Stimulated activated CD4-positive, alpha-beta T cell treated with anti-CD3 and anti-CD28 coated beads, Interleukin-4, amount 100 ng/mL, for 4 hours (primary cell): ENCODE measurements around the gene FAM156A.
"Not testable (repeated sequence)": the region's sequence is repeated elsewhere in the genome, so short reads cannot be mapped to it uniquely, and the experiment has no call there.

Experiments
- DNase-seq, 2 experiments: peaks; one replicate each; pipeline ENCODE4 v3.0.0-alpha.2; 2020

The FAM156A gene, protein sequence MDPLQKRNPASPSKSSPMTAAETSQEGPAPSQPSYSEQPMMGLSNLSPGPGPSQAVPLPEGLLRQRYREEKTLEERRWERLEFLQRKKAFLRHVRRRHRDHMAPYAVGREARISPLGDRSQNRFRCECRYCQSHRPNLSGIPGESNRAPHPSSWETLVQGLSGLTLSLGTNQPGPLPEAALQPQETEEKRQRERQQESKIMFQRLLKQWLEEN

DNA sequence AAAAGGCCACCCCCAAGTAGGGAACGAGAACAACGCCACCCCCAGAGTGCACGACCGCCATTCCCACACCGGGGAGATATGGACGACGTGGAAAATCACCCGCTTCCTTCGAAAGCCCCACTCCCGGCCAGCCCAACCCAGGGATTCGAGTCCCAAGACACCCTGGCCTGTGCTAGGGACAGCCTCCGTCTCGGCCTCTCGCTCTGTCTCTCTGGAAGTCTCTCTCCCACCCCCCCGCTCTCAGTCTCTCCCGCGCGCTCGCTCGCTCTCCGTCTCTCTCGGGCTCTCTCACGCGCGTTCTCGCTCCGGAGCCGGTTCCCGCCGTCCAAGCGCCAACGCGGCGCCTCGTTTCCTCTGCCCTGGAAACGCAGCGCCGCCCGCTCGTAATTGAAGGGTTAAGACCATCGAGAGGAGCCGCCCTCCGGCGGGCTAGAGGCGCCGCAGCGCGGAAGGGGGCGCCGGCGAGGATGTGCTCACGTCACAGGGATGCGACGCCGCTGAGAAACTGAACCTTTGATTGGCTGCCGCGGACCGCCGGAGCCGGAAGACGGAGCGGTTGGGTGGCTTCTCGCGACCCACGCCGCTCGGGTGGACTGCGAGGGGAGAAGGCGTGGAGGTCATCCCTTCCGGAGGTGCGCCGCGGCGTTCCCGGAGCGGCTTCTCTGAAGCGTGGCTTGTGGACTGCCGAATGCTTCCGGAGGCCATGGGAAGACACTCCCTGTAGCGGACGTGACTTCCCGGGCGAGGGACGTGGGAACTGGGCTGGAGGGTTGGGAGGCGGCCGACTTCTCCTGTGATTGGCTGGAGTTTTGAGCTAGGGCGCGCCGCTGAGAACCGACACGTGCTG lies at the start of gene FAM156A:
Gene FAM156A (minus strand): TSS at position 406 of the 847 bp plus-strand sequence. CDS start 9,930 bp downstream, outside the sequence.
- not testable (repeated sequence) for DNase-seq

DNA sequence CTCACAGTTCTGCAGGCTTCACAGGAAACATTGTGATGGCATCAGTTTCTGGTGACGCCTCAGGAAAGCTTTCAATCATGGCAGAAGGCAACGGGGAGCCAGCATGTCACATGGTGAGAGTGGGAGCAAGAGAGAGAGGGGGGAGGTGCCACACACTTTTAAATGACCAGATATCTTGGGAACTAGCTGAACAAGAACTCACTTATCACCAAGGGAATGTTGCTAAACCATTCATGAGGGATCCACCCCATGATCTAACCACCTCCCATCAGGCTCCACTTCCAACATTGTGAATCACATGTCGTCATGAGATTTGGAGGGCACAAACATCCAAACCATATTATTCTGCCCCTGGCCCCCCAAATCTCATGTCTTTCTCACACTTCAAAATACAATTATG lies 47.0 kb upstream of the FAM156A start:
- DNase-seq, result no peak

DNA sequence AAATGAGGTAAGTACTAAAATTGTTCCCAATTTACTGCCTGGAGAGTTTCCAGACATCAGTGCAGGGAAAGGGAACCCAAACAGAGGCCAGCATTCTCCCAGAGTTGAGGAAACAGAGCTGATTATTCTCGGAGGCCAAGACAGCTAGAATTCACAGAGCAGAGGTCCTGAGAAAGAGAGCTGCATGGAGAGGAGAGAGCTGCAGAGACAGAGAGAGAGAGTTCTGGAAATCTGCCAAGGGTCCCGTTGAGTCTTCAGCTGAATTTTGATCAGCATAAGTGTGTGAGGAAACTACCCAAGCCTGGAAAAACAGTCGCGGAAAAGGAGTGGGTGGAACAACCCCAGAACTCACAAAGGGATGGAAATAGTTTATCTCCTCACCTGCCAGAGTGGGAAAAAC lies 46.5 kb upstream of the FAM156A start:
- no peak for DNase-seq

GRCh38 chrX:53004038-53004437 lies 45.7 kb upstream of the FAM156A start:
- DNase-seq, result no peak

- DNase-seq, result no peak
These were observed 44.8 kb upstream of the FAM156A start for GRCh38 chrX:53003111-53003510.

DNA sequence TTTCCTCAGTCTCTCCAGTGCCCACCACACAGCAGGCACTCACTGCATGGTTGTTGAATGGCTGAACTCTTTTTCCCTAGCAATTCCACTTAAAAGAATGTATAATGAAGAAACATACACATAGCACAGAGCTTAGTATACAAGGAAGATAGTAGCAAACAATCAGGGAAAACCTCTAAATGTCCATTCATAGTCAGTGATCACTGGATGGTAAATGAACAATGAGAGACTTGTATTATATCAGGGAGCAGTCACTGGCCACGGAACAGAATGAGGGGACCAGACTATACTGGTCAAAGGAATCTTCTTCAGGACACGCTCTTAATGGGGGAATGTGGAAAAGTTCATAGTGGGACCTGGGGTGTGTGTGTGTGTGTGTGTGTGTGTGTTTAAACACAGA lies 43.6 kb upstream of the FAM156A start:
- DNase-seq, result no peak

- DNase-seq, result no peak
These were observed 42.3 kb upstream of the FAM156A start for GRCh38 chrX:53000447-53001135.

GRCh38 chrX:52995987-52996331 lies 37.6 kb upstream of the FAM156A start:
- DNase-seq, result no peak

DNA sequence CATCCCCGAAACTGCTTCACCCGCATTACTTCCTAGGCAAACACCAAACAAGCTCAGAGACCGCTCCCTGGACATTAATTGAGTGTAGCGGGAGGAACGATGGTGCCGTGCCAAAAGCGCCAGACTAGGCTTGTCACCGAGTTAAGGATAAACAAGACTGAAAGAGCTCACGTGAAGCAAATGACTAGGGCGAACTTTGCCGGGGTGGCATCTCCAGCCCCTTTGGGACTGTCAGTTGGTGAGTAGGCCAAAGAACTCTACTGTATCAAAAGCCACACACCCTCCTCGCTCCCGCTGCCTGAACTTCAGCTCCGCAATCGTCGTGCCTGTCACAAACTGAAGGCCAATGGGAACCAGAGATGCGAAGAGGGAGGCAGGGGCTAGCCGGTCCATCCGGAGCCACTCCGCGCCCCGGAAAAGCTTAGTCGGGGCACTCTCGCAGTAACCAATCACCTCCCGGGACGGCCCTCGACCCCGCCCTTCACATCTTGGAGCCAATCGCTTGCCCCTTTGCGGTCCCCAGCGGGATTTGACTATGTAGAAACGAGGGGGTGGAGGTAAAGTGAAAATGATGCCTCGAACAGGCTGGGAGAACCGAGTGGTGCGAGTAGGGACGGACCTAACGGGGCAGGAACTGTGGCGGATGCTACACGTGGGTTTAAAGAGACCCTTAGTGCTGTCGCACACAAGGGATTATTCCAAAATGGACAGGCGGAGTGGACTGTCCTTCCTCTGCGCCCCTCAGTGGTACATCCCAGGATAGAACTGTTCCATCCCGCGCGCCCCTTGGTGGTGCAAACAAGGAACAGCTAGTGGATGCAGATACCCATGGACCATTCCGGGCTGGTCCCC lies 37.0 kb upstream of the FAM156A start:
- peak; percentile 81 to 92 for DNase-seq

GRCh38 chrX:52990848-52991247 lies 32.5 kb upstream of the FAM156A start:
- DNase-seq, result no peak

GRCh38 chrX:52990011-52990631 lies 31.8 kb upstream of the FAM156A start:
- peak; percentile 33 to 43 for DNase-seq

DNA sequence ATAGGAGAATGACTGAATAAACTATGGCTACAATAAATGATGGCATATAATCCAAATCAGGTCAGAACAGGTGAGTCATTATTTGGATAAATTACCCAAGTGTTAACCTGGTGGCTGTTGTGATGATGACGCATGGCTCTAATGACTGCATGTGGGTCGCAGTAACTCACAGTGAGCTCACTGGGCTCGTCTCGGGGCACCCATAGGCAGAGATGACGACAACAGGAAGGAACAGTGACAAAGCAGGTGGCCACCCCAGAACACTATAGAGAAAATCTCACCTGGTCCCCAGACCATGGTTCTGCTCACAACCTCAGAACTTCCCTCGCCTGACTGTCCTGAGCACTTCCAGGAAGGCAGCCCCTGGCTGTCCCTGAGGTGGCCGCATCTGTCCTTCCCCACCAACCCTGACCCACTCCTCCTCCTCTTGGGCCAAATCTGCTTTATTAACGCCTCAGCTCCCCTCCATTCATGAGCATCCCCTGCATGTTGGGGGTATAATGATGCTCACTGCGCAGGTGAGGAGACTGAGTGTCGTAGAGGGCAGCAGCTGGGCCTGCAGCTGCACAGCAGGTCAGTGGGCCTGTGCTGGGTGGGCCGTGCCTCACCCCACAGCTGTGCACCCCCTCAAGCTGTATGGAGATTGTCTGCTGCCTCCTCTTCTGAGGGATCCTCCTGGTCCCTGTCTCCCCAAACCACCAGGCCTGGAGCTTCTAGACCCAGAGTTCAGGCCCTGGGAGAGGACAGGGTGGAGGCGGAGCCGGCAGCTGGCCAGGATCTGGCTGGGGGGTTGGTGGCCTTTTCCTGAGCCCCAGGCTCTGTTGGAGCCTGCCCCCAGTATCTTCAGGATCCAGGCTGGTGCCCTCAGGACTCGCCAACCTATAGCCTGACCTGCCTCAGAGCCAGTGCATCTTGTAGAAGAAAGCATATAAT lies 30.9 kb upstream of the FAM156A start:
- no peak for DNase-seq

DNA sequence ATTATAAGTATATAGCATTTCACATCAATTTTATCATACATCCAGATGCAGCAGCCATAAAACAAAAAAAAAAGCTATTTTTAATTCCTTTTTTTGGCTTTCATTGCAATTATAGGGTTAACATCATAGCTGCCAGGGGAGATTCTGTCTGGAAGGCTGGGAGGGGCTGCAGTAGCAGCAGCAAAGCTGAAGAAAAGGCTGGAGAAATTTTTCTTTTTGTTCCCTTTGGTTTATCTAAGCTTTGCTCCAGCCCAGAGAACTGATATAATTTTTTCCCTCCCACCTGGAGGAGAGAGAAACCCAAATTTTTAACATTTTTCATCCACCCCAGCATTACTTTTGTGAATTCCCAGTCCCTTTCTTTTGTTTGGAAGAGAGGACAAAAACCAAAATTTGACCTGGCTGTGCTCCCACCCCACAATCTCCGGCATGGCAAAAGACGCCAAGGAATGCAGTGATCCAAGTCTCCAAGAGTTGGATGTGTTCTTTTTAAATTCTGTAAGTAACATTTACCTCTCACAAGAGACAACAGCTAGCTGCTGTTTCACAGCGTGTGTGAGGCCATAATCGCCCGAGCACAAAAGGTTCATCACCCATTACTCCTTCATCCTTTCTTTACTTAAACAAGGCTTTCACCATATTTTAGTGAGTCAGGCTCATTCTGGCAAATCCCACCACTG lies 25.1 kb upstream of the FAM156A start:
- DNase-seq, result no peak

DNA sequence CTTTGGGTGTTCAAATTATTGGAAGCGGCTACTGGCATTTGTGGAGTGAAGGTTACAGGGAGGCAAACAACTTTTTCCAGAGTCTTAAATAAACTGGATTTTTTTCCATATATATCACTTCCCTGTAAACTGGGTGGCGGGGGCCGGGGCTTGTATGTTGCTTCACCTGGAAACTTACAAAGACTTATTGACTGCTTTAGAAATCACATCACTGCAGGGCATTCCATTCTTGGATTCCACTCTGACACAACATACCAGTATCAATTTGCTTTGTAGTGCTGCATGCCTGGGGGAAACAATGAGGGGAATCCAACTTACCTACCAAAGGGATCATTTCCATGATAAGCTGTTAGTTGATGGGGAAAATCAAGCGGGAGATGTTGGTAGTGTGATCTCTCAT lies 21.7 kb upstream of the FAM156A start:
- DNase-seq, result no peak

DNA sequence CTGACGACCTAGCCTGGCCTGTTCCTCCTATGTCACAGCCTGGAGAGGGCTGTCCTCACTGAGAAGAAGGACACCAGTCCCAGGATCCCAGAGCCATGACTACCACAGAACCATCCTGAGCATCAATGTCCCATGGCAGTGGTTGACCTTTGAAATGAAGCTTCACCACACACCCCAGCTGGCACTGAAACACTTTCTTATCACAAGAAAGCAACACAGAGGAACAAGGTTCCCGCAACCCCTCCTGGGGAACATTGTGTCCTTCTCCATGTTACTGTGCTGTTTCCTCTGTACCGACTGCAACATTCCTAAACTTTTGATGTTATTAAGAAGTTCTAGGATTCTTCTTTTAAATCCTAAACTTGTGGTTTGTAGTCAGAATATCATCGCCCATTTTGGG lies 21.2 kb upstream of the FAM156A start:
- DNase-seq, result no peak

DNA sequence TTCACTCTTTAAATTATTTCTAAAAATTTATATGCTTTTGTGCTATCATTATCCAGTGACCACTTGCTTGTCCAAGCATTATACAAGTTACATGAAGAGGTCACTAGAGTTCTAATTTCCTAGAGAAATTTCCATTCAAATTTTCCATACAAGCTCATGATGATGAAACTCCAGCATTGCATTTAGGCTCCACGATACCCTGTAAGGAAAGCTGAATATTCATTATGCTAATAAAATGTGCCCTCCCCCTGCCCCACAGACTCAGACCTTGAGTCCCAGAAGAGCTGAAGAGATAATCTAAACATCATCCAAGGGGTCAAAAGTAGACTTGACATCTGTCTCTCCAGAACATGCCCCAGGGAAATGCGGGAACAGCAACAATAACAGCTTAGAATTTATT lies 19.6 kb upstream of the FAM156A start:
- DNase-seq, result no peak

DNA sequence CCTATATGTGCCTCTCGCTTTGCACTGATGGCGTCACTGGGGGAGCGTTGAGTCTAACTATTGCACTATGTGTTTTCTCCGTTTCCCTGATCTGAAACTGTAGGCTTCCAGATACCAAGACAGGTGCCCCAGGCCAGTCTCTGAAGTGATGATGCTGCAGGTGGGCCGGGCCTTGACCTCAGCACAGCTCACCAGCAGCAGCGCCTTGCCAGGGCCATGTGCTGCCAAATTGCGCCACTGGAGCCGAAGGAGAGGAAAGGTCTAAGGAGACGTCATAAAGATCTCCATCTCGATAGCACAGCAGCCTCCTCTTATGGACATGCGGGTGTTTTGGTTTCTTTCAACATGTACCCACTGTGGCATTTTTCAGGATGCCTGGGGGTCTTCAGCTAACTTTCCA lies 17.3 kb upstream of the FAM156A start:
- not testable (repeated sequence) for DNase-seq

- not testable (repeated sequence) for DNase-seq
These were observed 16.1 kb upstream of the FAM156A start for GRCh38 chrX:52974336-52974992.

DNA sequence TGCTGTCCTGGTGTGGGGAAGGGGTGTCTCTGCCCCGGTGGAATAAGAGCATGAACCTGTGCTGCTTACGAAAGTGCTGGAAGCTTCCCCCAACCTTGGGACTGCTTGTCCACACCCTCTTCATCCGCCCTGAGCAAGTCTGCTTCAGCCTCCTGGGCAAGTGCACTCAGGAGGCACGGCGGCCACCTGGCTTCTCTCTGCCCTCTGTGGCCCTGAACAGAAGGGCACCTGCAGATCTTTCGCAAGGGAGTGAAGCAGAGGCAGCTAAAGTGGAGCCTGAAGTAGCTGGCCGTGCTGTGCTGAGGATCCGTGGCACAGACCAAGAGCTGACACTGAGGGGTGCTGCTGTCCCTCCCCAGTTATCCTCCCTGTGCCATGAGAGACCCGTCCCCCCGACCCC lies 9.6 kb upstream of the FAM156A start:
- not testable (repeated sequence) for DNase-seq
